Lower leg skin (tissue), 4 donors: ENCODE measurements around the gene BTNL9. TPM values are rescaled to one million over a fixed set of nuclear protein-coding genes. Genes with fewer than 3 reads are reported as not detected.

Experiments used
- DNase-seq, 2 donors: peaks; one replicate each; pipeline ENCODE4 v3.0.0-alpha.2; 2019; ENCODE audit warnings: low spot score in 2 of 2
- H3K4me3 ChIP-seq: fragments of 200-600 bp; sonication (generic); 2 replicates; pipeline ENCODE4 v1.5.1; 2017; ENCODE audit warnings: mild to moderate bottlenecking, low read depth; ENCODE audit not compliant: poor library complexity, severe bottlenecking
- POLR2A ChIP-seq, 2 donors: fragments of 450-650 bp; IDR thresholded peaks; one replicate each; pipeline ENCODE4 v1.6.1; 2016 to 2017; ENCODE audit warnings: antibody characterized with exemption in 2 of 2, mild to moderate bottlenecking in 1 of 2, moderate library complexity in 1 of 2
- WGBS, 2 donors: methylation state at CpG; one replicate each; pipeline ENCODE4 v1.1.5; 2018; 5-methylcytosine and 5-hydroxymethylcytosine counted together
- intact Hi-C: fragments of 100-400 bp; cut with DNase I; formaldehyde crosslinking; loops from one replicate; pipeline ENCODE4 v1.15.0; 2023; ENCODE audit warnings: low total_unique reads
- total RNA-seq, 4 donors: library from RNA; depleted of rRNA; stranded (reverse); fragments of >200 nt; gene quantifications; one replicate each; pipeline ENCODE4 v1.1.0, GENCODE V29; 2016
- TF ChIP-seq, protein P1 (sequence below), 3 donors: fragments of 450-650 bp; IDR thresholded peaks; one replicate each; pipeline ENCODE4 v1.5.1; 2016; ENCODE audit warnings: antibody characterized with exemption in 3 of 3, mild to moderate bottlenecking in 3 of 3, moderate library complexity in 2 of 3

Gene BTNL9
- total RNA-seq, 4 donors from 2014 or later: 11.7 to 26.6 (median 16.2) TPM

DNA sequence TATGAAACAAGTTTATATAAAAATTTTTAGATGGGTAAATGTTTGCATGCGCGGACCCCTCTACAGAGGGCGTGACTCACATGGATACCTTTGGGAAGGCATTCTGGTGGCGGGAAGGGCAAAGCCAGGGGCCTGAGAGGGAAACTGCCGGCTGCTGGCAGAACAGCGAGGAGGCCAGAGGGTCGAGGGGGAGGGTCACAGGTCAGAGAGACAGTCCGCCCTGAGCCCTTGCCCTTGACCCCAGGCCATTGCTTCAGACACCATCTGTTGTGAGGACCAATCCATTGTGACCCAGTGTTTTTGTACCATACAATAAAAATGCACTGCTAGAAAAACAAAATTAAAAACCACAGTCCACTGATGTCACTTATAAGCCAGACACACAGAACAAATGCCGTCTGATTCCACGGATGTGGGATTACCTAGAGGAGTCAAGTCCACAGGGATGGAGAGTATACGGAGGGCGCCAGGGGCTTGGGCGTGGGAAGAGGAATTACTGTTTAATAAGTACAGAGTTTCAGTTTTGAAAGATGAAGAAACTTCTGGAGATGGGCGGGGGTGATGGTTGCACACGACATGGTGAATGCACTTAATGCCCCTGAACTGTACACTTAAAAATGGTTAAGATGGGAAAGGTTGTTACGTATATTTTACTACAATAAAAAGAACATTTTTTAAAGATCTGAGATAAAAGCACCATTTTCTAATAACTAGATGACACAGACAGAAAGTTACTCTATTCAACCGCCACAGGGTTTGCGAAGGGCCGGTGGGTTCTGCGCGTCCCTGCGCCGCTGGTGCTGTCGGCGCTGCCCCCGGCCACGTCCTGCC is 12.0 kb downstream of the BTNL9 start:
- H3K4me3 ChIP-seq: peak overlapping the region; percentile 4
- WGBS, 2 donors: 20 to 26% methylated on average over 27 of the region's 27 CpGs
- intact Hi-C loops: no loop called here
- no peak for TF ChIP-seq POLR2A (IDR thresholded peaks at IDR 0.05)
- TF ChIP-seq, protein P1, sequence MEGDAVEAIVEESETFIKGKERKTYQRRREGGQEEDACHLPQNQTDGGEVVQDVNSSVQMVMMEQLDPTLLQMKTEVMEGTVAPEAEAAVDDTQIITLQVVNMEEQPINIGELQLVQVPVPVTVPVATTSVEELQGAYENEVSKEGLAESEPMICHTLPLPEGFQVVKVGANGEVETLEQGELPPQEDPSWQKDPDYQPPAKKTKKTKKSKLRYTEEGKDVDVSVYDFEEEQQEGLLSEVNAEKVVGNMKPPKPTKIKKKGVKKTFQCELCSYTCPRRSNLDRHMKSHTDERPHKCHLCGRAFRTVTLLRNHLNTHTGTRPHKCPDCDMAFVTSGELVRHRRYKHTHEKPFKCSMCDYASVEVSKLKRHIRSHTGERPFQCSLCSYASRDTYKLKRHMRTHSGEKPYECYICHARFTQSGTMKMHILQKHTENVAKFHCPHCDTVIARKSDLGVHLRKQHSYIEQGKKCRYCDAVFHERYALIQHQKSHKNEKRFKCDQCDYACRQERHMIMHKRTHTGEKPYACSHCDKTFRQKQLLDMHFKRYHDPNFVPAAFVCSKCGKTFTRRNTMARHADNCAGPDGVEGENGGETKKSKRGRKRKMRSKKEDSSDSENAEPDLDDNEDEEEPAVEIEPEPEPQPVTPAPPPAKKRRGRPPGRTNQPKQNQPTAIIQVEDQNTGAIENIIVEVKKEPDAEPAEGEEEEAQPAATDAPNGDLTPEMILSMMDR (IDR thresholded peaks at IDR 0.05): no peak
- peak in 1 of 2 donors; percentile 66 for DNase-seq

DNA sequence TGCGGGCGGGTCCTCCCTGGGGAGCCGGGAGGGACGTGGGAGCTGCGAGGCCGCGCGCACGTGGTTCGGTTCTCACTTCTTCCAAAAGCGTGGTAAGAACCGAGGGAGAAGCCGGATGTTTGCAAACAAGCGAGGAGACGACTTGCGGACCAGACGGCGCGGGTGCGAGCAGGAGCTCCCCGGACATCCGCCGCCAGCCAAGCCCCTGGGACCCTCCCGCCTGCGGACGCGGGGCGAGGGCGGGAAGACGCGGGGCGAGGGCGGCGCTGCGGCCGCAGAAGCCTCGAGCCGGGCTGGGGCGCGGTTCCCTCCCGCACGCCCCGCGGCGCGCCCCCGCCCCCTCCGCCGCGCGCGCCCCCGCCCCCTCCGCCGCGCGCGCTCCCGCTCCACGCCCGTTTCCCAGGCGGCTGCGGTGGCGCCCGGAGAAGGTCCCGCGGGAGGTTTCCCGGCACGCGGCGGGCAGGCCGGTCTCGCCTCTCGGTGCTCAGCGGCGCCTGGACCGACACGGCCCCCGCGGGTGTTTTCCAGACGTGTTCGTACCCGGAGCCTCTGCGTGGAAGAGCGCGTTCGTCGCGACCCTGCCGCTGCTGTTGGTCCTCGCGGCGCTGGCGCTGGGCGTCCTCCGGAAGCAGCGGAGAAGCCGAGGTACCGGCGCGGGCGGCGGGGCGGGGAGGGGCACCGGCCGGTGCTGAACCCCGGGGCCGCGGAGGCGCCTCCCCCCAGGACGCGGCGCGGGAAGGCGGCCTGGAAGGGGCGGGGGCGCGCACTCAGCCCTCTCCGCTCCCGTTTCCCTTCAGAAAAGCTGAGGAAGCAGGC is 12.8 kb downstream of the BTNL9 start:
- intact Hi-C loops: no loop called here
- 2% methylated on average over 45 to 46 of the region's 120 CpGs for WGBS, 2 donors
- H3K4me3 ChIP-seq: peak overlapping the region; percentile 14
- DNase-seq: peak in 1 of 2 donors; percentile 79
- TF ChIP-seq POLR2A (IDR thresholded peaks at IDR 0.05): no peak
- TF ChIP-seq, protein P1 (IDR thresholded peaks at IDR 0.05): no peak

DNA sequence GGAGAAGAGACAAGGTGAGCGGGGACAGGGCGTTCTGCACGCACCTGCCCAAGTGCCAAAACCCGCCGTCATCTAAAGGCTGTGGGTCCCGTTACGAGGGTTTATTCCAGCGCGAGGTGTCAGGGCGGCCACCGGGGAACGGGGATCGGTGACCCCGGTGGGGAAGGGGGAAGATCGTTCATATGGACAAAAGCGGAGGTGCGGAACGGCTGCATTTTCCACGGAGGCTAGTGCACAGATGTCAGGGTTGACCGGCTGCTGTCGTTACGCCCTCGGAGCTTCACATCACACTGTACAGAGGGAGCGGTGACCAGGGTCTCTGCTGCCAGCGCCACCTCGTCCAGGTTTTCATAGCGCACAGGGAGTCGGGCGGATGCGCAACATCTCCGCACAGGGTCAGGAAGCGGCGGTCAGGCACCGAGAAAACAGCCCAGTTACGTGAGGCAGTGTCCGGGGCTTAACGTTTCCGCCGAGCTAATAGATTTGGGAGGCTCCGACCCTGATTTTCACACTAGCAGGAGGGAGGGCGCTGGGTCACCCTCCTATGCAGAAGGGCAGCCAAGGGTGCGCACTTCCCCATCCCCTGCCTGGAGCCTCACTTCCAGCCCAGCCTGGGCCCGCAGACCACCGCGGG is 13.5 kb downstream of the BTNL9 start:
- intact Hi-C loops: no loop called here
- TF ChIP-seq, protein P1 (IDR thresholded peaks at IDR 0.05): no peak
- 2 to 3% methylated on average over 20 to 38 of the region's 45 CpGs for WGBS, 2 donors
- H3K4me3 ChIP-seq: peak overlapping the region; percentile 14
- DNase-seq: peak in 1 of 2 donors; percentile 86

DNA sequence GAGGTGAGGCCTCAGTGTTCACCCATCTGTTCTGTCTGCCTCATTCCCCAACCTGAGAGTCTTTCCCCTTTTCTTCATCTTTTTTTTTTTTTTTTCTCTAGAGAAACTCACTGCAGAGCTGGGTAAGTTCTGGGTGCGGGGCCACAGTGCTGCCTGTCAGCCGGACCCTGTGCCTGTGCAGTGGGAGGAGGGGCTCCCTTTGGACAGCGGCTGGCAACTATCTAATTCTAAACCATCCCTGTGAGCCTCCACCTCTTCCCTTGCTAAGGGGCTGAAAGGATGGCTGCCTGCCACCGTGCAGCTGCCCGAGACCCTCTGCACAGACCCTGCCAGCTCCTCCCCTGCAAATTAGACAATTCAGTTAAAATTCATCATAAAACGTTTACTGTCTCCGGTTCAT is 14.1 kb downstream of the BTNL9 start:
- TF ChIP-seq, protein P1 (IDR thresholded peaks at IDR 0.05): no peak
- no peak for TF ChIP-seq POLR2A (IDR thresholded peaks at IDR 0.05)
- intact Hi-C loops: no loop called here
- DNase-seq: peak in 1 of 2 donors; percentile 12
- WGBS, 2 donors: 15 to 20% methylated on average over 7 of the region's 7 CpGs
- H3K4me3 ChIP-seq: no peak overlapping the region

DNA sequence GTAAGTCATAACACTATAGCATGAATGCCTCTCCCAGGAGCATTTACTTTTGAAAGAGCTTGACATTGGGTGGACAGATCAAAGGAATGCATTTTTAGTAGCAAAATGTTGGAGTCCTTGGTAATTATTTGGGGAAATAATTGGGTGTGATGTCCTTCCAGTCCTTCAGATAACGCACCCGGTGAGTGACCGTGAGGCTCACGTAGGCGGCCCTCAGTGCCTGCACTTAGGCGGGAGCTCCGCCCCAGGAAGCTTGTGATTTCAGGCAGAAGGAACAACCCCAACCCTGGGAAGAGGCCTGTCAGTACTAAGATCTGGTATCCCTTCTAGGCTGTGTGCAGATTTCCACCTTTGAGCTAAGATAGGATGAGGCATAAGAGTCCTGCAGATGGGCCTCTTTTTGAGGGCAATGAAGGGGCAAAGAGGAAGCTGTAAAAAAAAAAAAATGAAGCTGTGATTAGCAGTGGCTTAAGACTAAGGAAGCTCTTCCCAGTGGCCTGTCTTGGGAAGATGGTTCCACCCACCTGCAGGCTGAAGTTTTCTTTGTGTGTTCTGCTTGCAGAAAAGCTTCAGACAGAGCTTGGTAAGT is 14.9 kb downstream of the BTNL9 start:
- no peak overlapping the region for H3K4me3 ChIP-seq
- TF ChIP-seq POLR2A (IDR thresholded peaks at IDR 0.05): no peak
- TF ChIP-seq, protein P1 (IDR thresholded peaks at IDR 0.05): no peak
- intact Hi-C loops: no loop called here
- WGBS, 2 donors: 43 to 65% methylated on average over 7 of the region's 7 CpGs
- peak in 1 of 2 donors; percentile 74 for DNase-seq
